NCI-H510A treated with DMSO at 0.1 percent for 48 hours (cell line): ENCODE results near the gene TGFB1.

Experiments used
- DNase-seq: peaks from one replicate; lab custom pipeline; 2025; lab: John Stamatoyannopoulos, UW

The TGFB1 gene

DNA sequence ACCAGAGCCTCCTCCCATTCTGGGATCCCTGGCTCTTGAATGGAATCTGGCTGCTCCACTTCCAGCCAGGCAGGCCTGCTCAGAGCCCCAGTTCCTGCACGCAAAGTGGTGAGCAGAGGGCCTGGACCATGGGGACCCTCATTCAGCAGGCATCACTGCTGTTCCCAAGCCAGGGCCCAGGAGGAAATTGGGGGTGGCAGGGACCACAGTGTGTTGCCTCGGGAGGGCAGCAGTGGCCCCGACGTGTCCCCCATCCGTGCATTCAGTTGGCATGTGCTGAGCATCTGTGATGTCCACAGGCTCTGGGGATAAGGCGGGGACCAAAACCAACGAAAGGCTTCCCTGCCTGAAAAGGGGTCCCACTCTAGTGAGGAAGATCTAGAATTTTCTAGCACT lies 32.5 kb downstream of the TGFB1 start:
- no peak for DNase-seq

DNA sequence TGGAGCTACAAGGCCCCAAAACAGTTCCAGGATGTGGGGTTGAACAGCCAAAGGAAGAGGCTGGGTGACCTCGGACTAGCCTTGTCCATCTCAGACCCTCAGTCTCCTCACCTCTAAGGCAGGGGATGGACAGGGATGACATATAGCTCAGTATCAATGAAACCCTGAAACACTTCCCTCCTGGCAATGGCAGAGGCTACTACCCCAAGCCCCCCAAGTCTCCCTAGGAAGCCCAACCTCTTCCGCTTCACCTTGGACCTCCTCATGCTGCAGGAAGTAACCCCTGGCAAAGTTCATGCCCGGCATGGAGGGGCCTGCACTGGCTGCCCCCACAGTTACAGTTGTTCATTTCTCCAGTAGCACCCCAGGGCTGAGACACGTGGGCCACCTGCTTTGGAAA lies 33.2 kb downstream of the TGFB1 start:
- DNase-seq, result no peak

DNA sequence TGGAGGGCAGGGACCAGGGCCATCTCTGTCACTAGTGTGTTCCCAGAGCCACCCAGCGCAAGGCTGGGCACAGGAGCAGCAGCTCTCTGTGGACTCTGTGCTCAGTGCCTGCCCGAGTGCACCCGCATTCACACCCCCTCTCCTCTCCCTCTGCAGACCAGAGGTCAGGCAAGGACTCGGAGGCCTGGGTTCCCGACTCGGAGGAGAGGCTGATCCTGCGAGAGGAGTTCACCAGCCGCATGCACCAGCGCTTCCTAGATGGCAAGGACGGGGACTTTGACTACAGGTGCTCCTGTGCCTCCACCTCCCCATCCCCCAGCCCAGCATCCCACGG lies 33.6 kb downstream of the TGFB1 start:
- DNase-seq, result no peak

DNA sequence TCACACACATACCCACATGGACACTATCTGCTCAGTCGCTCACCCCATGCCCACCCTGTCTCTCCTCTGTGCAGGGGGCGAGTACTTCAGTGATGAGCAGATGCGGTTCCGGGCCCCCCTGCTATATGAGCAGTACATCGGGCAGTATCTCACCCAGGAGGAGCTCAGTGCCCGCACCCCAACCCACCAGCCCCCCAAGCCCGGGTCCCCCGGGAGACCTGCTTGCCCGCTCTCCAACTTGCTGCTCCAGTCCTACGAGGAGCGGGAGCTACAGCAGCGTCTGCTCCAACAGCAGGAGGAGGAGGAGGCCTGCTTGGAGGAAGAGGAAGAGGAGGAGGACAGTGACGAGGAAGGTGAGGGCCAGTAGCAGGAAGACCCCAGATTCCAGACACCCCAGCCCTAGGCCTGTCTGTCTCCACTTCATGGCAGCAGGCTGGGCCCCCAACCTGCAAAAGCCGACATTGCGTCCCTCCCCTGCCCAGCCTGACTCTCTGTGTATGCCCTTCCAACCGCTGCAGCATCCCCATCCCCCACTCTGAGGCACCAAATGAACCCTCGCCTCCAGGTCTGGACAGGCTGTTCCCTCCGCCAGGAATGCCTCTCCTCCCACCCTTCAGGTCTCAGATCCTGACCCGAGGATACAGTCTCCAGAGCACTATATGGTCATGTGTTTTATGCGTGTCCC lies 34.1 kb downstream of the TGFB1 start:
- no peak for DNase-seq

DNA sequence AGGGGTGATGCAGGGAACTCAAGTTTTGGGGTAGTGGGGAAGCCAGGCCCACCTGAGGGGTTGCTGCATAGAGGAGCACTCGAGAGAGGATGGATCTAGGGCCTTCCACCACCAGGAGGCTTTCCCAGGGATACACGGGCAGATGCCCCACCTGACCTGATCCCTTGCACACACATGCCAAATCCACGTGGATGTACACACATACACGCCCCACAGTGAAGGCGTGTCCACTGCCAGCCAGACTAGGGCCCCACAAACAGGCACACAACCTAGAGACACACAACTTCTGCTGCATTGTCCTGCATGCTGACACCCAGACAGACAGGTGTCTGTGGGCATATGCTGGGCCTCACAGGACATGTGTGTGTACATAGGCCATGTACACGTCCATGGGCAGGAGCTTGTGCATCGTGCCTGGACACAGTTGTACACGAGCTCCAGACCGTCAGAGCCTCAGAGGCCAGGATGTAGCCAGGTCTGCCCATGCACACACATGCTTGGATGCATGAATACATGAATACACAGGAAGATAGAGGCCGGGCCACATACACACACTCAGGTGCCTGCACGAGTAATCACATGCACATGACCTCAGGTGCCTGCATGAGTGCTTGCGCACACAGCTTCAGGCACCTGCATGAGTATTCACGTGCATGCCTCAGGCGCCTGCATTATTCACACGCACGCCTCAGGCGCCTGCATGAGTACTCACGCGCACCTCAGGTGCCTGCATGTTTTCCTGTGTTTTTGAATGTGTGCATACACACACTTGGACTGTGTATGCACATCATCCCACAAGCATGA lies 34.8 kb downstream of the TGFB1 start:
- no peak for DNase-seq

DNA sequence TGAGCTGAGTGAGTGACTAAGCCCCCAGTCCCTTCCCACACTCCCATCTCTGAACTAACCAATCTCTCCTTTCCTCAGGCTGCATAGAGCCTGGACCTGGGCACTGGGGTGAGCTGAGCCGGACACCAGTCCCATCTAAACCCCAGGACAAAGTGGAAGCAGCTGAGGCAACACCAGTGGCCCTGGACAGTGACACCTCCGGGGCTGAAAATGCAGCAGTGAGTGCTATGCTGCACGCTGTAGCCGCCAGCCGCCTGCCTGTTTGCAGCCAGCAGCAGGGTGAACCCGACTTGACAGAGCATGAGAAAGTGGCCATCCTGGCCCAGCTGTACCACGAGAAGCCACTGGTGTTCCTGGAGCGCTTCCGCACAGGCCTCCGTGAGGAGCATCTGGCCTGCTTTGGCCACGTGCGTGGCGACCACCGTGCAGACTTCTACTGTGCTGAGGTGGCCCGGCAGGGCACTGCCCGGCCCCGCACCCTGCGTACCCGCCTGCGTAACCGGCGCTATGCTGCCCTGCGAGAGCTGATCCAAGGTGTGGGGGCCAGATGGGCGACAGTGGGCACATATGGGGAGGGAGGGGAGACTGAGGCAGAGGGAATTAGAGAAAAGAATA lies 37.3 kb downstream of the TGFB1 start:
- DNase-seq, result no peak

DNA sequence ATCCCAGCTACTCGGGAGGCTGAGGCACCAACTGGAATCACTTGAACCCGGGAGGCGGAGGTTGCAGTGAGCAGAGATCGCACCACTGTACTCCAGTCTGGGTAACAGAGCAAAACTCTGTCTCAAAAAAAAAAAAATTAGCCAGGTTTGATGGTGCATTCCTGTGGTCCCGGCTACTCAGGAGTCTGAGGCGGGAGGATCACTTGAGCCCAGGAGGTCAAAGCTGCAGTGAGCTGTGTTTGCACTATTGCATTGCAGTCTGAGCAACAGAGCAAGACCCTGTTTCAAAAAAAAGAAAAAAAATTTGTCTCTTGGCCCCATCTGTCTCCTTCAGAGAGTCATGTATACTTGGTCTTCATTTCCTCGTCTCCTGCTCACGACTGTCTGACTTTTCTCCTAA lies 42.1 kb downstream of the TGFB1 start:
- DNase-seq, result no peak

DNA sequence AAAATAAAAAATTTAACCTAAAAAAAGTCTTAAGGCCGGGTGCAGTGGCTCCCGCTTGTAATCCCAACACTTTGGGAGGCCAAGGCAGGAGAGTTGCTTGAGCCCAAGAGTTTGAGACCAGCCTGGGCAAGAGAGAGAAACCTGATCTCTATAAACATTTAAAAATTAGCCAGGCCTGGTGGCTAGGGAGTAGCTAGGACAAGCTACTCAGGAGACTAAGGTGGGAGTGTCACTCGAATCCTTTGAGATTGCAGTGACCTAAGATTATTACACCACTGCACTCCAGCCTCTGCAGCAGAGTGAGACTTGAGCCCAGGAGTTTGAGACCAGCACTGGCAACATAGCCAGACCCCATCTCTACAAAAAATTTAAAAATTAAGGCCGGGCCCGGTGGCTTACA lies 42.6 kb downstream of the TGFB1 start:
- DNase-seq, result no peak

DNA sequence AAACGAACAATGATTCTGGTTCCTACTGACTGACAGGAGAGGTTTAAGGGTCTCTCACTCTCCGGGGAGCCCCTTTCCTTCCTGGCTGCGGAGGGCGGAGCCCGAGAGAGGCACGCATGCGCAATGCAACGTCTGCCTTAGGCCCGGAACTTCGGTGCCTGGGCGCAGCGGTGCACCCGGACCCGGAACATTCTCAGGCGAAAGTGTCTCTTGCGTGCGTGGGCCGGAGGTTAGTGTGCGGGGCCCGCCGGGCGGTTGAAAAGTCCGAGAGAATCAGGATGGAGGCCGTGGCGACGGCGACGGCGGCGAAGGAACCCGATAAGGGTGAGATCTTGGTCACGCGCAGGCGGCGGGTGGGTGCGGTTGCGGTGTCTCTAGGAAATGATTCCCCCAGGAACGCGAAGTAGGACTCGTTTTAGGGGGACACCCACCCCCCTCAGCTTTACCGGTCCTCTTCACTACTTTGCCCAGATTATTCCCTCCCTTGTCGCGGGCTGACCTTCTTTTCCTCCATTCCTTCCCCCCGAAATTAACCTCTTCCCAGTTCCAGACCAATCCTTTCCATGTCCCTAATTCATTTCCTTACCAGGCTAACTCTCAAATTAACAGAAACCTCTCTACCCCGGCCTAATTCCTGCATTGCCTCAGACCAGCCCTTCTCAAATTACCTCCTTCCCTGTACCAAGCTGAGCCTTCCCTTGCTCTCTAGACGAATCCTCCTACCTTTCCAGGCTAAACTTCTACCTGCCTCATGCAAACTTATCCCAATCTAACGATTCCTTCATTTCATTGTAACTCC lies 43.5 kb downstream of the TGFB1 start, which contains the start of gene CCDC97:
TSS of gene CCDC97 (plus strand) at position 140 of the 799 bp plus-strand sequence. CDS start at position 279, 139 bp downstream.
- peak; percentile 88 for DNase-seq

DNA sequence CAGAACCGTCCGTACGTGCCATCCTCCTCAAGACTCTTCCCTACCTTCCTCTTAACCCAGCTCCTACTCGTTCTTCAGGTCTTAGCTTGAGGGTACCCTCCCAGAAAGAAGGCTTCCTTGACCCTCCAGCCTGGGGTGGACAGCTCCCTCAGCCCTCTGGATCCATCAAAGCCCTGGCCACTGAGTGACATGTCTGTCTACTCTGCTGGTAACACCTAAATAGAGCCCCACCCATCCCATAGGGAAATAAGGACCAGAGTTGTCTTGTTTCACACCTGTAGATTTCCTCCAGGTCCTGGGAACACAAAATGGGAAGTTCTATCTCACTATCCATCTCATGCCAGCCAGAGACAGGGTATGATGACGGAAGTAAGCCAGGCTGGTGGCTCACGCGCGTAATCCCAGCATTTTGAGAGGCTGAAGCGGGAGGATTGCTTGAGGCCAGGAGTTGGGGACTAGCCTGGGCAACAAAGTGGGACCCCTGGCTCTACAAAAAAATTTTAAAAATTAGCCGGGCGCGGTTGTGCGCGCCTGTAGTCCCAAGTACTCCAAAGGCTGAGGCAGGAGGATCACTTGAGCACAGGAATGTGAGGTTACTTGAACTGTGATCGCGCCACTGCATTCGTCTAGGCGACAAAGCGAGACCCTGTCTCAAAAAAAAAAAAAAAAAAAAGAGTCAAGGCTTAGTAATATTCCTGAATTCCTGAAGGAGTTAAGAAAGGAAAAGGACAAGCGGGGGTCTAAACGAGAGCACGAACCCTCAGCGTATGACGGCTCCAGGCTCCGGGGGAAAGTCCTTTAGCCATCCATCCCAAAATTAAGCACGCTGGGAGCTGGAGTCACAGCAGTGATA lies 44.3 kb downstream of the TGFB1 start:
- DNase-seq, result no peak

DNA sequence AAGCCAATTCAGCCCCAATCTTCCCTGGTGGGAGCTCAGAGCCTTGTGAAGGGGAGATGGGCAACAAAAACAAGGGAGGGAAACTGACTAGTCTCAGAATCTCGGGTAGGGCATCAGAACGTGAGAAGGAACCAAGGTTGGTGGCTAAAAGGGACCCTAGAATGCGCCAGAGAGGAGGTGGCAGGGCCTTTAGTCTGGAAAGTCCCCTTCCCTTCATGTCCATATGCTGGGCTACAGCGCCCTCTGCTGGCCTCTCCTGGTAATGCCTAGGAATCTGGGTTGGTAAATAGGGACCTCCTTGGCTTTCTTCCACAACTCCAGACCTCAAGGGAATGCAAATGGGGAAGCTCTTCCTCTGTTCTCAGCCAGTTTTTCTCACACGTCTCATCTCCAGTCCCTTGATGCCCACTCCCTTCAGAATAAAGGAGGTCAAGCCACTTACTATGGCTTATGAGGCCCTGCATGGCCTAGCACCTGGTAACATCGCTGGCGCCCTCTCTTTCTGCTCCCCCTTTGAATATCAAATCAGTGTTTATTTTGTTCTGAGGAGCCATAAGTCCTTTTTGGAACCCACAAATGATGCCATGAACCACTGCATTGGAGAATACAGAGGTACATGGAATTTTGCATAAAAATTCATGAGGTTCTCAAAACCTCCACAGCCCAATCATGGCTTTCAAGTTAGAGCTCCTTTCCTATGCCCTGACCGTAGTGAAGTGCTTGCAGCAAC lies 45.1 kb downstream of the TGFB1 start:
- peak; percentile 85 for DNase-seq

DNA sequence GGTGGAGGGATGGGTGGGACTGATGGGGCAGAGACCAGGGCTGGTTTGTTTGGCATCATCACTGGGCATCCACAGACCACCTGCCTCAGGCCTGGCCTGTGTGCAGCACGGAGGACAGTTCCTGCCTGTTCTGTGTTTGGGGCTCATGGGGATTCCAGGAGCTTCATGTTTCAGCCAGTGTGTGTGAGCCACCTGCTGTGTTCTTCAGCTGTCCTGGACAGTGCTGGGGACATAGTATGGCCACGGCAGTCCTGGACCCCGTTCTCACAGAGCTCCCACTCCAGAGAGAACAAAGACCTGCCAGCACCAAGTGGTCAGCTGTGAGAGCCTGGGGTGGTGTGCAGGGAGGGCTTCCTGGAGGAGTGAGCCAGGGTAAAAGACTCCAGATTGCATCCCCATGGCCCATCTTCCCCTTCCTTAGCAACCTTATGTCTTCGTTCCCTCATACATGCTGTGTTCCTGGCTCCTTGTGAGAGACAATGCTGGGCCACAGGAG lies 45.7 kb downstream of the TGFB1 start:
- DNase-seq, result no peak

DNA sequence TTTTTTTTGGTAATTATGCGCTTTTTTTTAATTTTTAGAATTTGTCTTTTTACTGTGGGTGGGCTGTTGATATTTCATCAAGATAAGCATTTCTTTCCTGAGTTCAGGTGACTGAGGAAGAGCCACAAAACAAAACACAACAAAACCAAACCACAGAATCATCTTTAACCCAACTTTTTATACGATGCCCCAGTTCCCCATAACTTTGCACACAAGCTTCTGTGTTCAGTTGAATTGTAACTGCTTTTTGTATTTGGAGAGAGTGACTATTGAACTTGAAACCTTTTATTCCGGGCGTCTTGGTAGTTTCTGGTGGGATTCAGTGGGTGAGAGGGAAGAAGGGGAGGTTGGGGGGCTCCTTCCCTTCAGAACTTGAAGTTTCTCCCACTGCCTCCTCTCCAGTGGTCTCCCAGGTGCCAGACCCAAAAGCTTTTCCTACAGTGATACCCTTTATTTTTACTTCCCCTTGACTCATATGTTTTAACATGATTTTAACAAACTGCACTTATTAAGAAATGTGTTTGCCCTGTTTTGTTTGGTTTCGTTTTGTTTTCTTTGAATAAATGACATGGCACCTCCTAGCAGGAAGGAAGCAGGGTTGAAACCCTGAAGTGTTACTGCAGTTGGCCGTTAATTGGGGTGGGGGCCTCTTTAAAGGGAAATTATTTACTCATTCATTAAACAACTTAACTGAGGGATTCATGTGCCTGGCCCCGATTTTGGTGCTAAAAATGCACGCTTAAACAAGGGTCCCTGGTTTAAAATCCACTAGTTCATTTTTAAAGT lies 46.4 kb downstream of the TGFB1 start:
- no peak for DNase-seq

DNA sequence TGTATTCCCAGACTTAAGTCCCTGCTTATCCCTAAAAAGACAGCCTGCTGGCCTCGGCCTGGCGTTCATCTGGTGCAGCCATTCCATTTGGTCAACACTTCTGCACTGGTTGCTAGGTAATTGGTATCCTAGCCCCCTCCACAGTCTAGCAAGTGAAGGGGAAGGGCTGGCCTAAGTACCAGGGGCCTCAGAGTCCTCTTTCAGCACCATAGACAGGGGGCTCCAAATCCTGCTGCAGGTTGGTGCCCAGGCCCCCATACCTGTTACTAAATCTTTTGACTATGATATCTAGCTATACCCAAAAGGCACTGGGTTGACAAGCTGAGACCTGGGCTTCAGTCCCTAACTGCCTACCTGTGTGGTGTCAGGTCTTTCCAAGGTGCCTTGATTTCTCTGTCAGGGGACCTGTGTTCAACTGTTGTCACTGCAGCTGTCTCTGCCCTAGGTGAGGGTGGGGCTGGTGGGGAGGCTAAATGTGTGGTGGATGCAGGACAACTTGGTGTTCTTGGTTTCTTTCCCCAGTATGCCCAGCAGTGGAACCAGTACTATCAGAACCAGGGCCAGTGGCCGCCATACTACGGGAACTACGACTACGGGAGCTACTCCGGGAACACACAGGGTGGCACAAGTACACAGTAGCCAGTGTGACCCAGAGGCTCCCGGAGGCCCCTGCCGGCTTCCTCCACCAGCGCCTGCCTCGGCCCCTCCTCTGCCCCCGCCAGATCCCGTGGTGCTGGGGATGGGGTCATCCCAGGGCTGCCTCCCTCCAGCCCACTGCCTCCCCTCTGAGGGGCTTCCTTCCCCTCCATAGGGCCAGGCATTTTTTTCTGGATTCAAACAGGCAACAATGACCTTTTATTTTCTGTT lies 47.6 kb downstream of the TGFB1 start:
- no peak for DNase-seq

DNA sequence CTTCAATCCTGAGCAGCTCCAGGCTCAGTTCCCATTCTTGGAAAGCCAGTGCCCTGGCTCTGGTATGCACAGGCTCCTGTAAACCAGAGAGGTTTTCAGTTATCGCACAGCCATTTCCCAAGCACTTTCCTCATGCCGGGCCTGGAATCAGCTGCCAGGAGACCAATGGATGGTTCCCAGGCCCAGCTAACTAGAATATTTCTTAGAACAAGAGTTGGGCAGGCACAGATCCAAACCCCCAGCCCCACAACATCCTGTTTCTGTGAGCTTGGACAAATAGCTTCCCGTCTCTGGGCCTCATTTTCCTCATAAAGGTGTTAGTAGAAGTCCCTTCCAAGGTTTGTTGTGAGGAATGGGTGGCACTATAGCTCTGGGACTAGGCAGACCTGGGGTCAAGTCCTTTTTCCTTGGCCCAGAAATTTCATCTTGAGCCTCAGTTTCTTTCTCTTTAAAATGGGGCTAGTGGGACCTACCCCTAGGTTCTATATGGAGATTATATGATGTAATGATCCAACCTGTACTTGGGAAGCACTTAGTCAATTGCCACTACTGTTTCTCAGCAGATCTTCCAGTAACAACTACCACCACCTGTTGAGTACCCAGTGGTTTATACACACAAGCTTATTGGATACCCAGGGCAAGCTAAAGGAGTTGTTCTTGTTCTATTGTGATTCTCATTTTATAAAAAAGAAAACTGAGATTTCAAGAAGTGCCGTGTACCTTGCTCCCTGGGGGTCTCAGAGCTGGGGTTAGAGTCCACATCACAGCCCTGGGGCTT lies 48.8 kb downstream of the TGFB1 start:
- no peak for DNase-seq

DNA sequence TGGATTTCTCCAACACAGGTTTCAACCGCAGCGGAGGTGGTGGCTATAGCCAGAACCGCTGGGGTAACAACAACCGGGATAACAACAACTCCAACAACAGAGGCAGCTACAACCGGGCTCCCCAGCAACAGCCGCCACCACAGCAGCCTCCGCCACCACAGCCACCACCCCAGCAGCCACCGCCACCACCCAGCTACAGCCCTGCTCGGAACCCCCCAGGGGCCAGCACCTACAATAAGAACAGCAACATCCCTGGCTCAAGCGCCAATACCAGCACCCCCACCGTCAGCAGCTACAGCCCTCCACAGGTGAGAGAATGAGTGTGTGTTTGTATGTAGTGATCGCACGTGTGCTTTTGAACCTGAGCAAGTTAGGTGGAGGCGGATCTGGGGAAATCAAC lies 49.8 kb downstream of the TGFB1 start:
- DNase-seq, result no peak

DNA sequence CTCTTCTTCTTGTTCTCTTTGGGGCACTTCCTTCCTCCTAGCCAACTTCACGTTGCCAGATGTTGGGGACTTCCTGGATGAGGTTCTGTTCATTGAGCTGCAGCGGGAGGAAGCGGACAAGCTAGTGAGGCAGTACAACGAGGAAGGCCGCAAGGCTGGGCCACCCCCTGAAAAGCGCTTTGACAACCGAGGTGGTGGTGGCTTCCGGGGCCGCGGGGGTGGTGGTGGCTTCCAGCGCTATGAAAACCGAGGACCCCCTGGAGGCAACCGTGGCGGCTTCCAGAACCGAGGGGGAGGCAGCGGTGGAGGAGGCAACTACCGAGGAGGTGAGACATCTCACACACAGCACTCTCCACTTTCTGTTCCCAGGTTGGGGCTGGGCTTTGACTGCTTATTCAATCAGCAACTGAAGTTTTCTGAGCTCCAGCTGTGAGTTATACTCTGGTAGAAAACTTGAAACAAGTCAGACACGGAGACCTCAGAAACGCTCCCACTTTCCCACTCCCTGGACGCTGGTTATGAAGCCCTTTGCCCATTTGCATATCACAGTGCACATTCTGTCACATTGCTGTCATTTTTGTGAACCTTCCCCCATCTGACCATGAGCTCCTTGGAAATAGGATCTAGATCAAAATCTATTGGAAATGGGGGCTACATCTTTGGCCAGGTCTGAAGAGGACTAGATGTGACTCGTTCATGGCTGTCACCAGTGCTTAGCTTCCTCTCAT lies 50.9 kb downstream of the TGFB1 start:
- no peak for DNase-seq
